Panc1 (cell line): ENCODE measurements around the gene BCHE.

Source experiments
- CTCF ChIP-seq: fragments of 450-650 bp; IDR thresholded peaks from 2 replicates; pipeline ENCODE4 v1.5.1; 2017; ENCODE audit warnings: mild to moderate bottlenecking
- POLR2AphosphoS5 ChIP-seq: IDR thresholded peaks from 2 replicates; pipeline ENCODE4 v1.6.1; 2012; ENCODE audit warnings: mild to moderate bottlenecking, low read depth, low read length, moderate library complexity
- REST ChIP-seq, 2 experiments: IDR thresholded peaks; 2 replicates each; pipeline ENCODE4 v1.6.1; 2011 to 2012; ENCODE audit warnings: low read depth in 2 of 2, control low read depth in 1 of 2, low read length in 1 of 2, mild to moderate bottlenecking in 1 of 2, moderate library complexity in 1 of 2; ENCODE audit not compliant: insufficient read depth in 1 of 2
- TCF7L2 ChIP-seq: IDR thresholded peaks from 2 replicates; pipeline ENCODE4 v1.6.1; 2011; ENCODE audit warnings: mild to moderate bottlenecking, low read depth, low read length, inconsistent platforms

DNA sequence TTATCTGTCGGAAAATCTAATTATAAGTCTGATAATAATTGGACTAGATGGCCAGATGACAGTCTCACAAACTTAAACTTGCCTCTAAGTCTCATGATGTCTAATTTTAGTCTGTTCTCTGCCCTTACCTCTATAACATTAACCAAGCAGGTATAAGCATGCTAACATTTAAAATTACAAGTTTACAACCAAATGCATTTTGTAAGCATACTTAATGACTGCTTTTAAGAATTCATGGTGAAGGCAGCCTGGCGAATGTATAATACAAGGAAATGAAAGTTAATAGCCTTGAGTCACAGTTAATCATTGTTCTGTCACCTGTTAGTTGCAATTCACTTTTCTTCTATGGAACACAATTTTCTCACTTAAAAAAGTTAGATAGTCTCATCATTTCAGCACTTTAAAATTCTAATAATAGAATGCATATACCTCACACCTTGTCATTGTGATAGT lies 16.5 kb downstream of the BCHE start:
- no peak for TF ChIP-seq CTCF
- no peak for TF ChIP-seq REST (IDR thresholded peaks at IDR 0.05; ENCODE audit: insufficient read depth in 1 of 2, low read depth in 2 of 2, low read length in 1 of 2)
- no peak for TF ChIP-seq POLR2AphosphoS5
- no peak for TF ChIP-seq TCF7L2
